OCI-LY7 (cell line): ENCODE measurements around the gene SLC45A1. TPM values are rescaled to one million over a fixed set of nuclear protein-coding genes. Genes with fewer than 3 reads are reported as not detected.
A peak's percentile ranks its signal among the peaks of the same experiment; 100 is the strongest.
"Not testable (repeated sequence)": the region's sequence is repeated elsewhere in the genome, so short reads cannot be mapped to it uniquely, and the experiment has no call there.

Source experiments
- BruUV-seq: library from RNA; stranded (reverse); fragments of 400-500 nt; replicated peaks from 2 replicates; lab custom pipeline; 2021; lab: Mats Ljungman, UMichigan
- CTCF ChIA-PET: fragments of 300-600 bp; sonication (Branson Sonifier 250); formaldehyde crosslinking; loops from one replicate; lab custom pipeline; 2022; ENCODE audit warnings: antibody characterized with exemption; ENCODE audit not compliant: unreplicated experiment; lab: Charles Lee
- POLR2A ChIA-PET: fragments of 300-600 bp; sonication (Branson Sonifier 250); formaldehyde crosslinking; loops from one replicate; lab custom pipeline; 2022; ENCODE audit warnings: antibody characterized with exemption; lab: Charles Lee
- DNase-seq: peaks from one replicate; pipeline ENCODE4 v3.0.0-alpha.2; 2015; ENCODE audit warnings: low spot score
- H2AFZ ChIP-seq: fragments of 200-600 bp; sonication (generic), shearing (Covaris generic); 2 replicates; pipeline ENCODE4 v1.6.1; 2014; ENCODE audit warnings: mild to moderate bottlenecking, antibody characterized with exemption, low read length, moderate library complexity
- H3K27ac ChIP-seq: fragments of 200-600 bp; sonication (generic); 2 replicates; pipeline ENCODE4 v1.5.1; 2014; ENCODE audit warnings: mixed run types, low read depth, mild to moderate bottlenecking, moderate library complexity, low read length, inconsistent platforms; ENCODE audit not compliant: poor library complexity, severe bottlenecking
- H3K36me3 ChIP-seq: fragments of 200-600 bp; sonication (generic); 2 replicates; pipeline ENCODE4 v1.6.1; 2014; ENCODE audit warnings: mild to moderate bottlenecking, antibody characterized with exemption, low read length, moderate library complexity, mixed read lengths; ENCODE audit not compliant: insufficient read depth
- H3K4me1 ChIP-seq: fragments of 200-600 bp; sonication (generic); 2 replicates; pipeline ENCODE4 v1.5.1; 2014; ENCODE audit warnings: mild to moderate bottlenecking, low read length; ENCODE audit not compliant: insufficient read depth, poor library complexity, severe bottlenecking
- H3K4me2 ChIP-seq: fragments of 200-600 bp; sonication (generic); 2 replicates; pipeline ENCODE4 v1.6.1; 2014; ENCODE audit warnings: mild to moderate bottlenecking, low read length
- H3K4me3 ChIP-seq: fragments of 200-600 bp; sonication (generic); 2 replicates; pipeline ENCODE4 v1.5.1; 2014; ENCODE audit warnings: mild to moderate bottlenecking, low read depth, low read length; ENCODE audit not compliant: poor library complexity, severe bottlenecking
- H3K79me2 ChIP-seq: fragments of 200-600 bp; sonication (generic); 2 replicates; pipeline ENCODE4 v1.6.1; 2016; ENCODE audit warnings: low read depth, mild to moderate bottlenecking, low read length, moderate library complexity, mixed read lengths; ENCODE audit not compliant: insufficient read depth
- H3K9me2 ChIP-seq: fragments of 200-600 bp; sonication (generic); 2 replicates; pipeline ENCODE4 v1.6.1; 2016; ENCODE audit warnings: mild to moderate bottlenecking, low read length, mixed read lengths; ENCODE audit not compliant: insufficient read depth
- H3K9me3 ChIP-seq: fragments of 200-600 bp; sonication (generic); 2 replicates; pipeline ENCODE4 v1.6.1; 2014; ENCODE audit warnings: mild to moderate bottlenecking, mixed run types, low read length, mixed read lengths
- H4K20me1 ChIP-seq: fragments of 200-600 bp; sonication (generic); 2 replicates; pipeline ENCODE4 v1.6.1; 2014; ENCODE audit warnings: mild to moderate bottlenecking, antibody characterized with exemption, low read length, moderate library complexity, mixed read lengths; ENCODE audit not compliant: insufficient read depth
- EZH2phosphoT487 ChIP-seq: fragments of 200-600 bp; sonication (generic); IDR thresholded peaks from 2 replicates; pipeline ENCODE4 v1.6.1; 2018; ENCODE audit warnings: low read depth, borderline replicate concordance, mild to moderate bottlenecking, mixed run types, antibody characterized with exemption, low read length, moderate library complexity, mixed read lengths
- intact Hi-C: fragments of 100-400 bp; cut with micrococcal nuclease; formaldehyde crosslinking; loops from one replicate; pipeline ENCODE4 v1.10.0; 2022; ENCODE audit not compliant: unreplicated experiment
- total RNA-seq, 2 experiments: library from RNA; depleted of rRNA in 1 of 2; stranded (reverse); fragments of >200 nt in 1 of 2; shearing (Covaris generic) in 1 of 2; gene quantifications; 2 replicates each; pipeline ENCODE4 v1.2.3, GENCODE V29; 2014 to 2022
- TF ChIP-seq, protein P1 (sequence below): fragments of 200-600 bp; sonication (generic); conservative IDR thresholded peaks from 2 replicates; pipeline ENCODE4 v1.5.1; 2014; ENCODE audit warnings: mild to moderate bottlenecking, antibody characterized with exemption, low read length, moderate library complexity, mixed read lengths

The SLC45A1 gene
- total RNA-seq, 2 experiments from 2014 or later, result not detected

GRCh38 chr1:8378981-8379470, 61.1 kb downstream of the SLC45A1 start:
- CTCF ChIA-PET, result no interaction called here
- TF ChIP-seq EZH2phosphoT487, result no peak
- TF ChIP-seq, protein P1, sequence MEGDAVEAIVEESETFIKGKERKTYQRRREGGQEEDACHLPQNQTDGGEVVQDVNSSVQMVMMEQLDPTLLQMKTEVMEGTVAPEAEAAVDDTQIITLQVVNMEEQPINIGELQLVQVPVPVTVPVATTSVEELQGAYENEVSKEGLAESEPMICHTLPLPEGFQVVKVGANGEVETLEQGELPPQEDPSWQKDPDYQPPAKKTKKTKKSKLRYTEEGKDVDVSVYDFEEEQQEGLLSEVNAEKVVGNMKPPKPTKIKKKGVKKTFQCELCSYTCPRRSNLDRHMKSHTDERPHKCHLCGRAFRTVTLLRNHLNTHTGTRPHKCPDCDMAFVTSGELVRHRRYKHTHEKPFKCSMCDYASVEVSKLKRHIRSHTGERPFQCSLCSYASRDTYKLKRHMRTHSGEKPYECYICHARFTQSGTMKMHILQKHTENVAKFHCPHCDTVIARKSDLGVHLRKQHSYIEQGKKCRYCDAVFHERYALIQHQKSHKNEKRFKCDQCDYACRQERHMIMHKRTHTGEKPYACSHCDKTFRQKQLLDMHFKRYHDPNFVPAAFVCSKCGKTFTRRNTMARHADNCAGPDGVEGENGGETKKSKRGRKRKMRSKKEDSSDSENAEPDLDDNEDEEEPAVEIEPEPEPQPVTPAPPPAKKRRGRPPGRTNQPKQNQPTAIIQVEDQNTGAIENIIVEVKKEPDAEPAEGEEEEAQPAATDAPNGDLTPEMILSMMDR, result no peak

DNA sequence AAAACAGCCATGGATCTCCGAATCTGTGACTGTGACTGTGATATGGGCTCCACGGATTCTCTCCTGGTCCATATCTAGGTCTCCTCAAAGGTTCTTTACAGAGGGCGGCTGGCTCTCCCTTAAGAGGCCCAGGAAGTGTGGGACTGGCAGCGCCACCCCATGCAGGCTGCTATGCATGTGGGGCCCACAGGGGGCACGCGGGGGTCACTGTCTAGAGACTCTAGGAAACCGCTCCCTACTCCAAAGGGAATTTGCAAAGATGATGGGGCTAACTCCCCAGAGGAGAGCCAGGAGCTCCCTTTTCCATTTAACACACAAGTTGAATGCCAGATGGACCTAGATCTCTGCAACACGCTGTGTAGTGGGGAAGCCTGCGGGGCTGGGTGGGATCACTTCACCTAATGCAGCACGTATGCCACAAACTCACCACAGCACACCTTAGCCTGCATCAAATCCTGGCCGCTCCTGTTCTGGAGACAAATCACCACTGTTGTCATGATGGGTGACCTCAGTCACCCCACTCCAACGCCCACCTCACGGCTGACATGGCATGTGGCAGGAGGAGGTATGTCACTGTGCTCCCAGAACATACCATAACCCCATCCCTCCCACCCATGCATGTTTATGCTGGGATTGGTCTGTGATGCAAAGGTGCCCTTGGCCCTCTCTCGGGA, 61.7 kb downstream of the SLC45A1 start:
- BruUV-seq, result no TSS peak
- peaks cover 21% of the 10 kb centered on the region for H3K4me1 ChIP-seq
- no peak for TF ChIP-seq EZH2phosphoT487
- TF ChIP-seq, protein P1, result no peak
- ChIA-PET POLR2A (no interaction called here), CTCF (no interaction called here)
- H3K9me3 ChIP-seq, result no peaks in the 10 kb centered on the region
- no peaks in the 10 kb centered on the region for H3K9me2 ChIP-seq
- DNase-seq, result no peak
- peaks cover 99% of the 10 kb centered on the region for H3K79me2 ChIP-seq
- intact Hi-C loops, result no loop called here
- H3K4me3 ChIP-seq, result no peak overlapping the region
- no peak overlapping the region for H2AFZ ChIP-seq
- peaks cover 43% of the 10 kb centered on the region for H4K20me1 ChIP-seq
- peaks cover 93% of the 10 kb centered on the region for H3K36me3 ChIP-seq
- H3K4me2 ChIP-seq, result no peak overlapping the region
- H3K27ac ChIP-seq, result no peak overlapping the region

More at GRCh38 chr1:8378981-8379470, 61.1 kb downstream of the SLC45A1 start:
- H3K4me2 ChIP-seq, result no peak overlapping the region
- peaks cover 17% of the 10 kb centered on the region for H3K4me1 ChIP-seq
- intact Hi-C loops, result no loop called here
- H3K9me3 ChIP-seq, result no peaks in the 10 kb centered on the region
- H4K20me1 ChIP-seq, result peaks cover 38% of the 10 kb centered on the region
- POLR2A ChIA-PET, result no interaction called here
- no peak overlapping the region for H3K4me3 ChIP-seq
- no peak overlapping the region for H2AFZ ChIP-seq
- DNase-seq, result no peak
- peaks cover 93% of the 10 kb centered on the region for H3K36me3 ChIP-seq
- BruUV-seq, result no TSS peak
- peak overlapping the region; percentile 9 for H3K27ac ChIP-seq
- peaks cover 99% of the 10 kb centered on the region for H3K79me2 ChIP-seq
- H3K9me2 ChIP-seq, result no peaks in the 10 kb centered on the region

DNA sequence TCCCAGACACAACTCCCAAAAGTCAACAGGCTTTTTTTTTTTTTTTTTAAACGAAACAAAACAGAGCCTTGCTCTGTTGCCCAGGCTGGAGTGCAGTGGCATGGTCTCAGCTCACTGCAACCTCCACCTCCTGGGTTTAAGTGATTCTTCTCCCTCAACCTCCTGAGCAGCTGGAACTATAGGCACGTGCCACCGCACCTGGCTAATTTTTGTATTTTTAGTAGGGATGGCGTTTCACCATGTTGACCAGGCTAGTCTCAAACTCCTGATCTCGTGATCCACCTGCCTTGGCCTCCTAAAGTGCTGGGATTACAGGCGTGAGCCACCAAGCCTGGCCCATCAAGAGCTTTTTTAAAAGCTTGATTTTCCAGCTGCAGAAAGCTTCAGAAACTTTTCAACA, 62.4 kb downstream of the SLC45A1 start:
- H4K20me1 ChIP-seq, result peaks cover 50% of the 10 kb centered on the region
- BruUV-seq, result not testable (repeated sequence)

More for the DNA sequence above, 62.4 kb downstream of the SLC45A1 start:
- H3K27ac ChIP-seq, POLR2A ChIA-PET, H3K4me3 ChIP-seq, H3K4me2 ChIP-seq, DNase-seq, H3K9me3 ChIP-seq, CTCF ChIA-PET, H2AFZ ChIP-seq, H3K9me2 ChIP-seq, intact Hi-C loops: not testable (repeated sequence)
- H3K4me1 ChIP-seq, result peaks cover 21% of the 10 kb centered on the region
- H3K36me3 ChIP-seq, result peaks cover 93% of the 10 kb centered on the region
- H3K79me2 ChIP-seq, result peaks cover 99% of the 10 kb centered on the region
